NCI-H1092 treated with DMSO at 0.1 percent for 48 hours (cell line): Measurements from ENCODE around the gene EXOC4.
"Not testable (repeated sequence)": the region's sequence is repeated elsewhere in the genome, so short reads cannot be mapped to it uniquely, and the experiment has no call there.

Experiments used
- DNase-seq: peaks from one replicate; lab custom pipeline; 2025; lab: John Stamatoyannopoulos, UW

Gene EXOC4

DNA sequence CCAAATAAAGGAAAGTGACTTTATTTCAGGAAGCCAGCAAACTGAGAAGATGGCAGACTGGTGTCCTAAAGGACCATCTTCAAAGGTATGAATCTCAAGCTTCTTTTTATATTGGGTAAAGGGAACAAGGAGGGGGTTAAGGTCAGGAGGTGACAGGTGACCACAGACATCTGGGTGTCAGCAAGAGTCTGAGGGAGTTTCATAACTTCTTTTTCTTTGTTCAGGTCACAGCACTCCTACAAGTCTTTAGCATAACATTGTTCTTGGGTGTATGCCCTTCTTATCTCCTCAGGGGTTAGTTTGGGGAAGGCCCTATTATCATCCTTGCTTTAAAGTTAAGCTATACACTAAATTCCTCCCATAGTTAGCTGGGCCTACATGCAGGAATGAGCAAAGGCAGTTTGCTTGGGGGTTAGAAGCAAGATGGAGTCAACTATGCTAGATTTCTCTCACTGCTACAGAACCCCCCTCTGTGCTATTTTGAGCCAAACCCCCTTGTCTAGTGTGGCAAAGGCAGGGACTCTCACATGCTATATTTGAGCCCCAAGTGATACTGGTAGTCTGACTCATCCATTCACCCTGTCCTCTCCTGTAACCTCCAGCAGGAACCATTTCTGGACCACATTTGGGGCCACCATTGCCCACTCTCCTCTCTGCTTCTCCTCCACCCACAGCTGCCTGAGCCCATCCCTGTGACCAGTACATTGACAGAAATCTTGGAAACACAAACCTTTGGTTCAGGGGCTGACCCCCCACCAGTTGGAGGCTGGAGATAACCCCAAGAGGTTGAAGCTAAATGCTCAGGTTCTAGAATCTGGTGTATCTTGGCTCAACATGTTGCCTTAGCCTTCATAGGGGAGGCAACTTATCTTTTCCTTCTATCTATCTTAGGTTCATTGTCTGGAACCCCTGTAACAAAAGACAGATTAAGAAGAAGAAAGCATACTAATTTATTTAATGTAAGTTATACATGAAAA is 818.8 kb downstream of the EXOC4 start:
- DNase-seq = no peak

GRCh38 chr7:134073276-134073675 is 820.4 kb downstream of the EXOC4 start:
- DNase-seq = no peak

- no peak for DNase-seq
Measured at GRCh38 chr7:134075799-134076198, 822.9 kb downstream of the EXOC4 start.

GRCh38 chr7:134077560-134077959 is 824.7 kb downstream of the EXOC4 start:
- not testable (repeated sequence) for DNase-seq

DNA sequence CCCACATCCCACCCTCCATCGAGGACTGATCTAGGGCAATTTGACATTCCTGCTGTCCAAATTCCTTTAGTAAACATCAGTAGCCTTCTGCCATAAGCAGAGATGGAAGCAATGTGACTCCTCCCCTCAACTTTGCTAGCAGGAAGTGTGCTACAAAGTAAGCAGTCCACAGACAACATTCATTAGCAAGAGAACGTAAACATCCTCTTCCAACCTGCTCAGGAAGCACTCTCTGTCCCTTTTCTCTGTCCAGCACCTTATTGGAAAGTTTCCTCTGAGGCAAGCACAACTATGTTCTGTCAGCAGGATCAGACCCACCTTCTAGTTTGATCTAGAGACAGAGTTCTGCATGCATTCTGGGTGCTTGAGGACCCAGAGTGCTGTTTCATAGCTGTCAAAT is 826.1 kb downstream of the EXOC4 start:
- no peak for DNase-seq

DNA sequence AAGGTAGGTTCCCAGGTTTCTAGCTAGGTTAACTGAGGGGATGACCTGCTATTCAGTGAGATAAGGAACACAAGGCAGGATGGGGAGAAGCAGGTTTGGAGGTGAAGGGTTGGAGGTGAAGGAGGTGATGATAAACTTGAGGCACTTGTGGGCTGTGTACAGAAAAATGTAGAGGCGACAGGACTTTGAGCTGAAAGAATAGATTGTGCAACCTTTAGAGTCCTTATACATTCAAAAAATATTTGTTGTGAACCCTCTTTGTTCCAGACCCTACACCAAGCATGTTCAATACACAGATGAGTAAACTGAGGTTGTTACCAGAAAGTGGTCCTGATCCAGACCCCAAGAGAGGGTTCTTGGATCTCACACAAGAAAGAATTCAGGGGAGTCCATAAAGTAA is 828.8 kb downstream of the EXOC4 start:
- DNase-seq = no peak

- no peak for DNase-seq
Measured at GRCh38 chr7:134083766-134084487, 831.0 kb downstream of the EXOC4 start.

DNA sequence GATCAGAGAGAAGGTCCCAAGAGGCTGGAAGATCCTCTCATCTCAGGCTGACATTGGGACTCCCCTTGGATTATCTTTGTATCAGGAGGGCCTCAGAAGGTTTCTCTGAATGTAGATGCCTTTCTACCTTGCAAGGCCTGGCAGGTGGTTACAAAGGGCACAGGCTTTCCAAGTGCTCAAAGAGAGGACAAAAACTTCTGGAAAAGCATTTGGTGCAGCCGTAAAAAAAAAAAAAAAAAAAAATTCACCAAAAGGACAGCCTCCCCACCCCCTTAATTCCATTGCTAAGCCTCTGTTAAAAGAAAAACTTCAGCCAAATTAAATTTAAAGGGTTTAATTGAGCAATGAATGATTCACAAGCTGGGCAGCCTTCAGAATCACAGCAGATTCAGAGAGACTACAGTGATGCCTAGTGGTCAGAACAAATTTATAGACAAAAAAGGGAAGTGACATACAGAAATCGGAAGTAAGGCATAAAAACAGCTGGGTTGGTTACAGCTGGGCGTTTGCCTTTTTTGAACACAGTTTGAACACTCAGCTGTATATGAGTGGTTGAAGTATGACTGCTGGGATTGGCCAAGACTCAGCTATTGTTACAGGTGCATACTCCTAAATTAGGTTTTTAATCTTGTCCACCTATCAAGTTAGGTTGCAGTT is 831.7 kb downstream of the EXOC4 start:
- DNase-seq = no peak

GRCh38 chr7:134085311-134085710 is 832.4 kb downstream of the EXOC4 start:
- DNase-seq = no peak

GRCh38 chr7:134086998-134087735 is 834.3 kb downstream of the EXOC4 start:
- DNase-seq = no peak

- DNase-seq = no peak
Measured at GRCh38 chr7:134088199-134088598, 835.3 kb downstream of the EXOC4 start.

- no peak for DNase-seq
Measured at GRCh38 chr7:134089446-134089845, 836.6 kb downstream of the EXOC4 start.

- DNase-seq = no peak
Measured at GRCh38 chr7:134098072-134098471, 845.2 kb downstream of the EXOC4 start.

GRCh38 chr7:134101716-134102115 is 848.8 kb downstream of the EXOC4 start:
- no peak for DNase-seq

DNA sequence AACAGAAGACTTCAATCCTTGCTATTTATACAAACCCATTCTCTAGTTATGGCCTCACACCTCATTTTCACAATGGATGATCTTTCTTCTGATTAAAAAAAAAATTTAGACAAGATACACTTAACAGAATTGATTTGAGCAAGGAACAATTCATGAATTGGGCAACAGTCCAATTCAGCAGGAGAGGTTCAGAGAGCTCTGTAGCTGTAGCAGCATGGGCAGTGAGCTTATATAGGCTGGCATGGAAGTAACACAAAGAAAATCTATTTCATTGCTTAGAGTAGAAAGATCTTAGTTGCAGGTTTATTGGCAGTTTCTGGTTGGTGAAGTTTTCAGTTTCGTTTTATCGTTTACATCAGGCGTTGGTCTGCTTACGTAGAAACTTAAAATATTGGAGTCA is 851.3 kb downstream of the EXOC4 start:
- DNase-seq = no peak

DNA sequence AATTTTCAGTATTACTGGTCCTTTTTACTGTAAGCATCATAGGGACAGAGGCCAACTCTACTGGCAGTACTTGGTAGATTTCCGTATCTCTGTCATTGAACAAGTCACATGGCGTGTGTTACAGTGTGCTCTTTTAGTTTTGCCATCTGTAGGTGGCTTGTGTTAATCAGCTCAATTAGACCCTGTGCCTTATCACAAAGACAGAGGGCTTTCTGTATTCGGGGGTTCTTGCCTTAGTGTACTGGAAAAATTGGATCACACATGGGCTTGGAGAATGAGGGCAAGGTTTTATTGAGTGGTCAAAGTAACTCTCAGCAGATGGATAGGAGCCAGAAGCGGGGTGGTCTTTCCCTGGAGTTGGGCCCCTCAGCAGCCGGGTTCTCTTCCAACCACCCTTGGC is 853.0 kb downstream of the EXOC4 start:
- no peak for DNase-seq

GRCh38 chr7:134108802-134109201 is 855.9 kb downstream of the EXOC4 start:
- no peak for DNase-seq

- no peak for DNase-seq
Measured at GRCh38 chr7:134113655-134114054, 860.8 kb downstream of the EXOC4 start.

DNA sequence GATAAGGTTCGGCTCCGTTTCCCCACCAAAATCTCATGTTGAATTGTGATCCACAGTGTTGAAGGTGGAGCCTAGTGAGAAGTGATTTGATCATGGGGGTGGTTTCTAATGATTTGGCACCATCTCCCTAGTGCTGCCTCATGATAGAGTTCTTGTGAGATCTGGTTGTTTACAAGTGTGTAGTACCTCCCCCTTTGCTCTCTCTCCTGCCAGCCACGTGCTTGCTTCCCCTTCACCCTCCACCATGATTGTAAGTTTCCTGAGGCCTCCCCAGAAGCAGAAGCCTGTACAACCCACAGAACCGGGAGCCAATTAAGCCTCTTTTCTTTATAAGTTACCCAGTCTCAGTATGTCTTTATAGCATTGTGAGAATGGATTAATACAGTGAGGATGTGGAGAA is 862.1 kb downstream of the EXOC4 start:
- no peak for DNase-seq
